Effector memory CD4-positive, alpha-beta T cell (primary cell): ENCODE measurements around the gene SDR39U1.
A peak's percentile ranks its signal among the peaks of the same experiment; 100 is the strongest.

Experiments
- DNase-seq, 3 donors: peaks; one replicate each; pipeline ENCODE4 v3.0.0-alpha.2; 2020
- H3K27ac ChIP-seq: 2 replicates; pipeline ENCODE4 v1.7.0; 2013; ENCODE audit warnings: mild to moderate bottlenecking, low read length, moderate library complexity; ENCODE audit not compliant: insufficient read depth, poor library complexity, severe bottlenecking
- H3K27me3 ChIP-seq: replicated peaks from 2 replicates; pipeline ENCODE4 v1.7.0; 2013; ENCODE audit warnings: mild to moderate bottlenecking, low read length; ENCODE audit not compliant: insufficient read depth, control insufficient read depth, poor library complexity, severe bottlenecking
- H3K36me3 ChIP-seq: 2 replicates; pipeline ENCODE4 v1.7.0; 2013; ENCODE audit warnings: mild to moderate bottlenecking, low read length, moderate library complexity; ENCODE audit not compliant: control insufficient read depth, insufficient read depth
- H3K4me1 ChIP-seq: 2 replicates; pipeline ENCODE4 v1.7.0; 2013; ENCODE audit warnings: low read length, mild to moderate bottlenecking; ENCODE audit not compliant: control insufficient read depth, insufficient read depth, poor library complexity, severe bottlenecking
- H3K4me3 ChIP-seq: 2 replicates; pipeline ENCODE4 v1.7.0; 2013; ENCODE audit warnings: low read length, low read depth, mild to moderate bottlenecking; ENCODE audit not compliant: insufficient read depth, poor library complexity, severe bottlenecking
- H3K9me3 ChIP-seq: 2 replicates; pipeline ENCODE4 v1.7.0; 2013; ENCODE audit warnings: mild to moderate bottlenecking, low read length, moderate library complexity; ENCODE audit not compliant: control insufficient read depth

The SDR39U1 gene

GRCh38 chr14:24409192-24409591 lies 33.4 kb downstream of the SDR39U1 start:
- H3K27ac ChIP-seq = no peak overlapping the region
- H3K9me3 ChIP-seq = no peaks in the 10 kb centered on the region
- no peaks in the 10 kb centered on the region for H3K4me1 ChIP-seq
- H3K36me3 ChIP-seq = no peaks in the 10 kb centered on the region
- no peak for DNase-seq
- no peaks in the 10 kb centered on the region for H3K27me3 ChIP-seq
- H3K4me3 ChIP-seq = no peak overlapping the region

DNA sequence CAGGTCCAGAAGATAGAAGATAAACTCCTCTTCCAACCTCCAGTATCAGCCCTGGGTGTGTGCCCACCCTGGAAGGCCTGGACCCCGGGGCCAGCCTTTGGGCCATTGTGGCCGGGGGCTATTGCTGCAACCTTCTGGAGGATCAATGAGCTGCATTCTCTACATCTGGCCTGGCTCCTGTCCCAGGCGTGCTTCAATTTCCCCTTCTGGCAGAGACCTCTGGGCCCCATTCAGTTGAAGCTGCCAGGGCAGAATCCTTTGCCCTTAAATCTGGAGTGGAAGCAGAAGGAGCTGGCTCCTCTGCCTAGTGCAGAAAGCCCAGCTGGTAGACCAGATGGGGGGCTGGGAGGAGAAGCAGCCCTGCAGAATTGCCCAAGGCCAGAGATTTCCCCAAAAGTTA lies 33.8 kb downstream of the SDR39U1 start:
- H3K27ac ChIP-seq = no peak overlapping the region
- H3K36me3 ChIP-seq = no peaks in the 10 kb centered on the region
- no peak for DNase-seq
- H3K4me1 ChIP-seq = no peaks in the 10 kb centered on the region
- no peaks in the 10 kb centered on the region for H3K9me3 ChIP-seq
- H3K4me3 ChIP-seq = no peak overlapping the region
- H3K27me3 ChIP-seq = no peaks in the 10 kb centered on the region

DNA sequence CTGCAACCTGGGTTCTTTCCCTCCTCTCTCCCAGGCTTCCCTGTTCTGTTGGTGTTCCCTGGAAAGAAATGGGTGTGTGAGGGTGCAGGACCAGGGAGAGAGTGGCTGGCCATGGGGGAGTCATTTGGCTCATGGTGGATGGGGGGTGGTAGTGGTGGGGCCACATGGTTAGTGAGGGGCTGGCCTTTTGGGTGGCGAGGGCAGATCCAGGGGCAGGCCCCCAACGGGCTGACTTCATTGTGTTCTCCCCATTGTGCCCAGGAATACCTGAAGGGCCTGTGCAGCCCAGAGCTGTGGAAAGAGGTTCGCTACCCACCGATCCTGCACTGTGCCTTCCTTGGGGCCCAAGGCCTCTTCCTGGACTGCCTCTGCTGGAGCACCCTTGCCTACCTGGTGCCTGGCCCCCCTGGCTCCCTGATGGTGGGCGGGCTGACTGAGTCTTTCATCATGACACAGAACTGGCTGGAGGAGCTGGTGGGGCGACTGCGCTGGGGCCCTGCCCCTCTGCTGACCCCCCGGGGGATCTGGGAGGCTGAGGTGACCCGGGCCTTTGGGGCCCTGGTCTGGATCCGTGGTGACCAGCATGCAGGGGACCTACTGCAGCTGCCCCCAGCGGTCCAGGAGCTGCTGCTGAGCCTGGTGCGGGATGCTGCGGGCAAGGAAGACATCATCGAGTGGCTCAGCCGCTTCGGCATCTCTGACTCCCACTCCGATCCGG lies 34.8 kb downstream of the SDR39U1 start:
- Histone ChIP-seq H3K9me3 (no peaks in the 10 kb centered on the region), H3K4me1 (no peaks in the 10 kb centered on the region), H3K4me3 (no peak overlapping the region), H3K27me3 (no peaks in the 10 kb centered on the region), H3K27ac (no peak overlapping the region), H3K36me3 (no peaks in the 10 kb centered on the region)
- no peak for DNase-seq

- no peak overlapping the region for H3K4me3 ChIP-seq
- H3K27me3 ChIP-seq = no peaks in the 10 kb centered on the region
- H3K27ac ChIP-seq = no peak overlapping the region
- H3K36me3 ChIP-seq = no peaks in the 10 kb centered on the region
- DNase-seq = no peak
- no peaks in the 10 kb centered on the region for H3K4me1 ChIP-seq
- no peaks in the 10 kb centered on the region for H3K9me3 ChIP-seq
Observed at GRCh38 chr14:24406416-24406815, 36.2 kb downstream of the SDR39U1 start.

DNA sequence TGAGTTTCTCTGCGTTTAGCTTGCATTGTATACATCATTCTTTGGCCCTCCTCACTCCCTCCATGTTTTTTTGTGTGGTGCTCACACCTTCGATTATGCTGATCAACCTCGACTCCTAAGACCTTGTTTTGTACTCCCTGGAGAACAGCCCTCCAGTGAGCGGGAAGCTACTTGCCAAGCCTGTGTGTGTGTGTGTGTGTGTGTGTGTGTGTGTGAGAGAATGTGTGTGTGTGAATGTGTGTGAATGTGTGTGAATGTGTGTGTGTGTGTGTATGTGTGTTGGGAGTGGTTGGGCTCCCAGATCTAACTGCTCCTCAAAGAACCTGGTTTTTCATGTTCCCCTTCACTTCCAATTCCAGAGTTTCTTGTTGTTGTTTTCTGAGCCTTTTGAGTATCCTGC lies 37.8 kb downstream of the SDR39U1 start:
- no peak overlapping the region for H3K4me3 ChIP-seq
- H3K27me3 ChIP-seq = no peaks in the 10 kb centered on the region
- no peaks in the 10 kb centered on the region for H3K4me1 ChIP-seq
- H3K36me3 ChIP-seq = no peaks in the 10 kb centered on the region
- H3K27ac ChIP-seq = no peak overlapping the region
- DNase-seq = no peak
- H3K9me3 ChIP-seq = no peaks in the 10 kb centered on the region

GRCh38 chr14:24403294-24403998 lies 39.1 kb downstream of the SDR39U1 start:
- no peak overlapping the region for H3K27ac ChIP-seq
- no peak for DNase-seq
- H3K36me3 ChIP-seq = no peaks in the 10 kb centered on the region
- H3K4me3 ChIP-seq = no peak overlapping the region
- H3K27me3 ChIP-seq = no peaks in the 10 kb centered on the region
- no peaks in the 10 kb centered on the region for H3K9me3 ChIP-seq
- peaks cover 6% of the 10 kb centered on the region for H3K4me1 ChIP-seq

- Histone ChIP-seq H3K9me3 (no peaks in the 10 kb centered on the region), H3K4me1 (peaks cover 6% of the 10 kb centered on the region), H3K4me3 (no peak overlapping the region)
Observed at GRCh38 chr14:24401810-24402702, 40.5 kb downstream of the SDR39U1 start.

GRCh38 chr14:24399999-24400718 lies 42.4 kb downstream of the SDR39U1 start:
- Histone ChIP-seq H3K9me3 (no peaks in the 10 kb centered on the region), H3K27ac (no peak overlapping the region), H3K4me1 (peaks cover 6% of the 10 kb centered on the region), H3K36me3 (no peaks in the 10 kb centered on the region), H3K4me3 (no peak overlapping the region), H3K27me3 (no peaks in the 10 kb centered on the region)
- no peak for DNase-seq

More at GRCh38 chr14:24401810-24402702, 40.5 kb downstream of the SDR39U1 start:
- Histone ChIP-seq H3K27me3 (no peaks in the 10 kb centered on the region), H3K27ac (no peak overlapping the region), H3K36me3 (no peaks in the 10 kb centered on the region)
- DNase-seq = no peak

- Histone ChIP-seq H3K27me3 (no peaks in the 10 kb centered on the region), H3K4me3 (peak overlapping the region; percentile 52), H3K4me1 (peaks cover 6% of the 10 kb centered on the region), H3K9me3 (no peaks in the 10 kb centered on the region), H3K27ac (no peak overlapping the region), H3K36me3 (no peaks in the 10 kb centered on the region)
- DNase-seq = no peak
Observed at GRCh38 chr14:24399447-24399822, 43.1 kb downstream of the SDR39U1 start.
